GM23248 (cell line): ENCODE data around the gene CDX2.

Experiments used
- EZH2 ChIP-seq: fragments of 200-600 bp; sonication (generic); IDR thresholded peaks from 2 replicates; pipeline ENCODE4 v1.6.1; 2018; ENCODE audit warnings: antibody characterized with exemption, mild to moderate bottlenecking; ENCODE audit not compliant: insufficient read depth, poor library complexity, severe bottlenecking
- EZH2phosphoT487 ChIP-seq: fragments of 200-600 bp; sonication (generic); IDR thresholded peaks from 2 replicates; pipeline ENCODE4 v1.6.1; 2018; ENCODE audit warnings: antibody characterized with exemption, moderate library complexity, mild to moderate bottlenecking, low read depth; ENCODE audit not compliant: insufficient read depth

DNA sequence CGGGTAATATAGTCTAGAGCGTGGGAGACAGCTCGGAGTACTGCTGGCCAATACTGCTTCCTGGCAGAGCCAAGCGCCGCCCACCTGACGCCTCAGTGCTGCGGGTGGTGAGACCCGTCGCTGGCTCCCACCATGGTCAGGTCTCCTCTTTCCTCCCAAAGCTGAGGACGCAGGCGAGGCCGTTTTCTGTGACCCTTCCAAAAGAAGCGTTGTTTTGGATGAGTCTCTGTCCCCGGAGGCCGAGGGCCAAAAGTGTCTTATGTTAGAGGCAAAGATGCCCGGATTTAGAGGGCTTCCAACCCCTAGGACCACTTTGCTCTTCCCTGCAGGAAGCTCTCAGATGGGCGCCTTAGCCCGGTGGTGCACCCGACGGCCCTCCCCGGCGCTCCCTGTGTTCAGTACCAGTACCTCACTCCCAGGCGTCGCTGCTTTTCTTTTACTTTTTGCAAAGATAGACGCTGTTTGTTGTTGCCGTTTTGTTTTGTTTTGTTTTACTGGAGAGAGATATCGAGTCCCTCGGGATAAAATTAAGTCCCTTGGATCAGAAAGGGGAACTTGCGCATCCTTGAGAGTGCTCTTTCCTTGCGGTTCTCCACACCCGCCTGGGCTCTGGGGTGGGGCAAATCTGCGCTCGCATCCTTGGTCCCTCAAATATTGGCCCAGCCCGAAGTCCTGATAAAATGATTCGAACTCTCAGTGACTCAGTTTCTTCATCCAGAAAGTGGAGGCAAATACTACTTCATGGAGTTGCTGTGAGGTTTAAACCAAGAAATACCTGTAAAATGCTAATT is 42.3 kb downstream of the CDX2 start:
- TF ChIP-seq EZH2 (peak; percentile 59), EZH2phosphoT487 (peak; percentile 69; the same call in 1 of the 2 replicates)
